ENCODE measurements around the gene GNPTAB.

The GNPTAB gene

GRCh38 chr12:101772012-101772775 lies 58.6 kb downstream of the GNPTAB start:
- DNase-seq (ENCODE audit: low spot score), result no peak

DNA sequence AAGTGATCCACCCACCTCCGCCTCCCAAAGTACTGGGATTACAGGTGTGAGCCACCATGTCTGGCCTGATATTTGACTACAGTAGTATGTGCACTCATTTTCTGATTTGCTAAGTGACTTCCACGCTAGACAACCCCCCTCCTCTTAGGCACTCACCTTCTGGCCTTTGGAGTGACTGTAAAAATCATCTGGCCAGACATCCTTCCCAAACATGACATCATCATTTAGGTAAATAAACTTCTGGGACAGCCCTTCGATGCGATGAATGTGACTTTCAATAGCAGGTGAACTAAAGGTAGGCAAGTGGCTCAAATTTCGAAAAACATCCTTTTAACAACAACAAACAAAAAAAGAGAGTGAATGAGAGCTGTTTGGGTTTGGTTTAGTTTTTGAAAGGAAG lies 60.9 kb downstream of the GNPTAB start:
- DNase-seq (ENCODE audit: low spot score), result no peak

DNA sequence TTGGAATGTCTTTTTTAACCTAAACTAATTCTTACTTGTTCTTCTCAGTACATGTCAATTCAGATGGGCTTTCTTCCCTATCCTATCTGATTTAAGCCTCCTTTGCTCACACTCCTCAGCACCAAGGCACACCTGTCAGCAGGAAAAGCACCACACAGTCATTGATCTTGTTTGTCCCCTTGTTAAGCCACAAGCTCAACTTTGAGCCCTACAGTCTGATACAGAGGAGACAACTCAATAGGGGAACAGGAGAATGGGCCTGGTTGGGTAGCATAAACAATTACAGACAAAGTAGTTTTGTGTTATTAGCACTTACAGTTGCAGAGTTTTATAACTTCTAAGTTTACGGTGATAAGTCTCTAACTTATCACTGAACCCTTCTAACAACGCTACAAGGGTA lies 62.0 kb downstream of the GNPTAB start:
- DNase-seq (ENCODE audit: low spot score), result no peak

DNA sequence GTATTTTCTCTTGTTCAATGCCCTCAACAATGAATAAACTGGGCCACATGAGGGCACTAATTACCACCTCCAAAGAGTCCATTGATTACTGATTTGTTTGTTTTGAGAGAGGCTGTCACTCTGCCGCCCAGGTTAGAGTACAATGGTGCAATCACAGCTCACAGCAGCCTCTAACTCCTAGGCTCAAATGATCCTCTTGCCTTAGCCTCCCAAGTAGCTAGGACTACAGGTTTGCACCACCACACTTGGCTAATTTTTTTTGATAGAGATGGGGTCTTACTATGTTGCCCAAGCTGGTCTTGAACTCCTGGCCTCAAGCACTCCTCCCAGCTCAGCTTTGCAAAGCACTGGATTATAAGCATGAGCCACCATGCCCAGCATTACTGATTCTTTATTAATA lies 63.2 kb downstream of the GNPTAB start:
- DNase-seq (ENCODE audit: low spot score), result no peak

GRCh38 chr12:101764051-101764792 lies 66.5 kb downstream of the GNPTAB start:
- no peak for DNase-seq (ENCODE audit: low spot score)

- no peak for DNase-seq (ENCODE audit: low spot score)
These were observed 67.4 kb downstream of the GNPTAB start for GRCh38 chr12:101763246-101763931.

GRCh38 chr12:101761781-101762180 lies 69.0 kb downstream of the GNPTAB start:
- DNase-seq (ENCODE audit: low spot score), result no peak

- DNase-seq (ENCODE audit: low spot score), result no peak
These were observed 69.4 kb downstream of the GNPTAB start for GRCh38 chr12:101761350-101761749.

DNA sequence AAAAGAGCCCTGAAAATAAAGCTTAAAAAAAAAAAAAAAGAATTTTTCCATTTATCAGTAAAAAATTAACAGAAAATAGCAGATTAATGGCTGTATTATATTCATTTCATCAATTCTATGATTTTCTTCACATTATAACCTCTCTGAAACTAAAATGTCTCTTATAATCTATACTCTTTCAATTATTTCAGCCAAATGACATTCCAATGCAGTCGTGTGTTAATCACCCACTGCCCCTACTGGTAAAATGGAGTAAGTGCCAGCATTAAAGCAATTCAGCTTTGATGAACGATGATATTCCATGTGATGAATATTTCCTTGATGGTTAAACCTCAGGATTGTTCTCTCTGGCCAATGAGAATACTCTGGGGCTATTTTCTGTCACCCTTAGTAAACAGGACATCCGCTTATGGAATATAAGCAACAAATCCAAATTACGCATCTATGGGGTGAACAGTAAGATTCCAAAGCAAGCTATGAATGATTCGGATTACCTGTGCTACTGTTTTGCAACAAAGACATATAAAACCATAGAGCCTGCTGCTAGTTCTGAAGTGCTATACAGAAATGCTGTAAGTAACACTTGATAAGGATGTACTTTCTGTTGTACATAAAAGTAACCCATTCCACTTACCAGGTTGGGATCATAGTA lies 71.2 kb downstream of the GNPTAB start:
- DNase-seq (ENCODE audit: low spot score), result peak; percentile 41

- DNase-seq (ENCODE audit: low spot score), result no peak
These were observed 80.6 kb downstream of the GNPTAB start for GRCh38 chr12:101750152-101750551.

- no peak for DNase-seq (ENCODE audit: low spot score)
These were observed 81.1 kb downstream of the GNPTAB start for GRCh38 chr12:101749657-101750056.

GRCh38 chr12:101748907-101749306 lies 81.9 kb downstream of the GNPTAB start:
- no peak for DNase-seq (ENCODE audit: low spot score)

- no peak for DNase-seq (ENCODE audit: low spot score)
These were observed 83.1 kb downstream of the GNPTAB start for GRCh38 chr12:101747697-101748096.

- no peak for DNase-seq (ENCODE audit: low spot score)
These were observed 84.1 kb downstream of the GNPTAB start for GRCh38 chr12:101746661-101747060.

DNA sequence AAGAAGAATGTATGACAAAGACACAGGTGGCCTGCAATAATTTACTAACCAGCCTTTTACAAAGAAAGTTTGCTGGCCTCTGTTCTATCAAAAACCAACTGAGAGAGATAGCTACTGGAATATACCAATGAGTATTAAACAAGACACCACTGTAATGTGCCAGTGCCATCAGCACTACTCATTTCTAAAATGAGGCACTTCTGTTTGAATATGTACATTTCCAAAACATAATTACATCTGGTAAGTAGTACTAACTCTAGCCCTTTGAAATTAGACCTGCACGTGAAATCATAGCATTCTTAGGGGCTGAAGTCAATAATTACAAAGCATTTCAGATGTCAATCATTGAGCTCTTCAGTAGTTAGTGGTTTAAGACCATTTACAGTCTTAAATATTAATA lies 84.6 kb downstream of the GNPTAB start:
- DNase-seq (ENCODE audit: low spot score), result no peak

DNA sequence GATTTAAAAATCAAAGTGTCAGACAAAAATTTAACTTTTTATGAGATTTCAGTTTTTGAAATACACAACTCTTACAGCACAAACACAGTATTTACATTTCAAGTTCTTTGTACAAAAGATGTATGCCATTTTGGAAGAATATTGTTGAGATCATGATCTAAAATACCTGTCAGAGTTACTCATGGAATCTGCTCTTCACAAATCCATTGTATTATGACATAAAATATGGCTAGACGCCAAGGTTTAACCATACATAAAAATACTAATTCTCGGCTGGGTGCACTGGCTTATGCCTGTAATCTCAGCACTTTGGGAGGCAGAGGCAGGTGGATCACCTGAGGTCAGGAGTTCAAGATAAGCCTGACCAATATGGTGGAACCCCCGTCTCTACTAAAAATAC lies 85.3 kb downstream of the GNPTAB start:
- DNase-seq (ENCODE audit: low spot score), result no peak

DNA sequence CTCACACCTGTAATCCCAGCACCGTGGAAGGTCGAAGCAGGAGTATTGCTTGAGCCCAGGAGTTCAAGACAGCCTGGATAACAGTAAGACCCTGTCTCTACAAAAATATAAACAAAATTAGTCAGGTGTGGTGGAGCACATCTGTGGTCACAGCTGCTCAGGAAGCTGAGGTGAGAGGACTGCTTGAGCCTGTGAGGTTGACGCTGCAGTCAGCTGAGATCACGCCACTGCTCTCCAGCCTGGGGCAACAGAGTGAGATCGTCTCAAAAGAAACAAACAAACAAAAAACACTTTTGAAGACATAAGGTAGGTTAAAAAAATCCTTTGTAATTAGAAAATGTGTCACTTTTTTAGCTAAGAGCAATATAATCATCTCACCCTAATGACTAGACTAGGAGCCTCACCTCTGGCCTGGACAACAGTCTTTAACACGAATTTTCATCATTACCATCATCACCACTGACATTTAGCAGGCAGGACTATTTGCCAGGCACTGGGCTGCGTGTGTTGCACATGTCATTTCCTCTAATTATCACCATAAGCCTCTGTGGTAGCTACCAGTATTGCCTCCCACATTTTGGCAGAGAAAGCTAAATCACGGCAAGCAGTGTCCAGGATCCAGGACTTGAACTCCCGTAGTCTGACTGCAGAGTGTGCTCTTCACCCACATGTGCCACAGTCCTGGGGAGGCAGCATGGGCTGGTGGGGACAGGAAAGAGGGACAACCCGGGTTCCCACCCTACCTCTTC lies 86.9 kb downstream of the GNPTAB start:
- no peak for DNase-seq (ENCODE audit: low spot score)

- no peak for DNase-seq (ENCODE audit: low spot score)
These were observed 87.5 kb downstream of the GNPTAB start for GRCh38 chr12:101743242-101743641.

GRCh38 chr12:101740980-101741379 lies 89.8 kb downstream of the GNPTAB start:
- DNase-seq (ENCODE audit: low spot score), result no peak

- DNase-seq (ENCODE audit: low spot score), result no peak
These were observed 90.2 kb downstream of the GNPTAB start for GRCh38 chr12:101740566-101740965.

DNA sequence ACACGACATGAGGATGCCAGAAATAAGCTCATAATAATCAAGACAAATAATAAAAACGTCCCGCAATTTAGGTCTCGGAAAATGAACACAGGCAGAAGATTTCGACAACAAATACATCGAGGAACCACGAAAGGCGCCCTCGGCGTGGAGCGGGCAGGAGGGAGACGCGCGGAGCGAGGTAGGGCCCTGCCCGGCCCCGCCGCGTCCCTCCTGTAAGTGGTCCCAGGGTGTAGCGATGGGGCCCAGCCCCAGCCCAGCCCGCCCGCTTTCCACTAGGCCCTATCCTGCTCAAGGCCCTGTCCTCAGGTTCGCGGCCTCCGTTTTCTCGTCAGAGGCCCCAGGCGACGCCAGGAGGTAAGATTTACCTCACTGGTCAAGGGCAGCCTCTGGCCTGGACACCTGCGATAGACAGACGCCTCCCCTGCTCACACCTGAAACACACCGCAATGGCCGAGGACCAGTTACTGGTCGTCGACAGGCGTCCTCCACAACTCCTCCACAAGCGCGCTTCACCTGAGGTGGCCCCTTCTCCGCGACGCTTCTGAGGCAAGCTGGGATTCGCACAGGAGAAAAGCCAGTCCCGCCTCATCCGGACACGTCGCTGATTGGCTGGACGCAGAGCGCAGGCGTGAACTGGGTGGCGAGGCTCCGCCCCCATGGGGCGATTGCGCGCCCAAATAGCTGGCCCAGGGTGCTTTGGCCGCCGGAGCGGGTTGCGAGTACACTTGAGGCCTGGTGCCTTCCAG lies 91.7 kb downstream of the GNPTAB start, which contains the start of gene SYCP3:
SYCP3 (minus strand) TSS at position 543 of the 746 bp plus-strand sequence. CDS start 1,527 bp downstream, outside the sequence.
- DNase-seq (ENCODE audit: low spot score), result no peak

Data from kidney capillary endothelial cell (primary cell).